K562 (cell line): ENCODE data around the gene EGFL7.

ENCODE experiments used
- BRF1 ChIP-seq: IDR thresholded peaks from 3 replicates; pipeline ENCODE4 v1.6.1; 2011; ENCODE audit warnings: borderline replicate concordance, mild to moderate bottlenecking; ENCODE audit not compliant: insufficient read length; ENCODE audit errors: extremely low read depth
- GATA2 ChIP-seq: sonication (generic); formaldehyde crosslinking; IDR thresholded peaks from 2 replicates; pipeline ENCODE4 v1.4.0; 2020; ENCODE audit warnings: mild to moderate bottlenecking, missing genetic modification reagents
- POLR3A ChIP-seq: IDR thresholded peaks from 2 replicates; pipeline ENCODE4 v1.6.1; 2011; ENCODE audit warnings: borderline replicate concordance, mild to moderate bottlenecking, moderate library complexity; ENCODE audit not compliant: insufficient read length, insufficient read depth; ENCODE audit errors: extremely low read depth
- SMAD1 ChIP-seq: fragments of 150-350 bp; IDR thresholded peaks from 2 replicates; pipeline ENCODE4 v1.6.1; 2014; ENCODE audit warnings: low read length, low read depth; ENCODE audit not compliant: partially characterized antibody
- SOX6 ChIP-seq: fragments of 450-650 bp; IDR thresholded peaks from 2 replicates; pipeline ENCODE4 v1.6.1; 2014; ENCODE audit warnings: mild to moderate bottlenecking
- ZNF274 ChIP-seq: IDR thresholded peaks from 2 replicates; pipeline ENCODE4 v1.6.1; 2011; ENCODE audit warnings: low read depth, mild to moderate bottlenecking, low read length, moderate library complexity, borderline replicate concordance
- TF ChIP-seq, protein P1 (sequence below), 3 experiments: IDR thresholded peaks in 2 of 3; conservative IDR thresholded peaks in 1 of 3; 2 replicates each; pipeline ENCODE4 v1.5.1; 2011 to 2012; ENCODE audit warnings: low read length in 3 of 3, mild to moderate bottlenecking in 3 of 3, control low read depth in 2 of 3, improper control_type of control experiment in 1 of 3, inconsistent platforms in 1 of 3, low read depth in 1 of 3, mixed read lengths in 1 of 3, moderate library complexity in 1 of 3; ENCODE audit not compliant: insufficient read depth in 2 of 3

DNA sequence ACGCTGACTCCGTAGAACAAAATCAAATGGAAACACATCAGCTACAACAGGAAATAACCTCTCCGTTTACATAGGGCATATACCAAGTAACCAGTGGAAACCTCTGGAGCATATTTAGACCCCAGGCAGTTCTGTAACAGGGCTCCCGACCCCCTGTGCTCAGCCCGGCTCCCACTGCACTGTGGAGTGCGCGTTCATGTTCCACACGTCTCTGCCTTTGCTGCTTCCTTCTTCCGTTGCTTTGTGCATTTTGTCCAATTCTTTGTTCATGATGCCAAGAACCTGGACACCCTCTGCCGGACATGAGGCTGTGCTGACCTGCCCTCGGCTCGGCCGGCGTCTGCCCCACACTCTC, 30.4 kb downstream of the EGFL7 start:
- TF ChIP-seq SMAD1 (no peak), BRF1 (no peak), POLR3A (no peak), ZNF274 (no peak), GATA2 (CRISPR knock-in tag) (no peak), SOX6 (no peak)
- TF ChIP-seq, protein P1, sequence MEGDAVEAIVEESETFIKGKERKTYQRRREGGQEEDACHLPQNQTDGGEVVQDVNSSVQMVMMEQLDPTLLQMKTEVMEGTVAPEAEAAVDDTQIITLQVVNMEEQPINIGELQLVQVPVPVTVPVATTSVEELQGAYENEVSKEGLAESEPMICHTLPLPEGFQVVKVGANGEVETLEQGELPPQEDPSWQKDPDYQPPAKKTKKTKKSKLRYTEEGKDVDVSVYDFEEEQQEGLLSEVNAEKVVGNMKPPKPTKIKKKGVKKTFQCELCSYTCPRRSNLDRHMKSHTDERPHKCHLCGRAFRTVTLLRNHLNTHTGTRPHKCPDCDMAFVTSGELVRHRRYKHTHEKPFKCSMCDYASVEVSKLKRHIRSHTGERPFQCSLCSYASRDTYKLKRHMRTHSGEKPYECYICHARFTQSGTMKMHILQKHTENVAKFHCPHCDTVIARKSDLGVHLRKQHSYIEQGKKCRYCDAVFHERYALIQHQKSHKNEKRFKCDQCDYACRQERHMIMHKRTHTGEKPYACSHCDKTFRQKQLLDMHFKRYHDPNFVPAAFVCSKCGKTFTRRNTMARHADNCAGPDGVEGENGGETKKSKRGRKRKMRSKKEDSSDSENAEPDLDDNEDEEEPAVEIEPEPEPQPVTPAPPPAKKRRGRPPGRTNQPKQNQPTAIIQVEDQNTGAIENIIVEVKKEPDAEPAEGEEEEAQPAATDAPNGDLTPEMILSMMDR (IDR thresholded peaks at IDR 0.05 in 2 of 3, conservative IDR thresholded peaks at IDR 0.05 in 1 of 3; ENCODE audit: insufficient read depth in 2 of 3, low read depth in 1 of 3, low read length in 3 of 3) = no peak
